K562 (cell line): ENCODE measurements around the gene ABI3BP. TPM values are rescaled to one million over a fixed set of nuclear protein-coding genes. Genes with fewer than 3 reads are reported as not detected.

Experiments used
- ATAC-seq: fragments of 200-7000 bp; cut with Tn5 transposase; 3 replicates; pipeline ENCODE4 v1.9.1; 2020; ENCODE audit warnings: moderate library complexity
- BruUV-seq: library from RNA; stranded (reverse); fragments of 400-500 nt; replicated peaks from 2 replicates; lab custom pipeline; 2021; lab: Mats Ljungman, UMichigan
- CTCF ChIA-PET: fragments of 300-600 bp; formaldehyde crosslinking; extraction: SDS; loops from one replicate; lab custom pipeline; 2021; ENCODE audit warnings: low intra/inter-chr PET ratio; lab: Yijun Ruan, JAX
- POLR2A ChIA-PET: fragments of 300-600, 350-650 bp; sonication (Branson Sonifier 250); formaldehyde crosslinking; extraction: SDS; loops from one replicate; lab custom pipeline; 2021; ENCODE audit warnings: antibody characterized with exemption, inconsistent platforms; lab: Yijun Ruan, JAX
- DNase-seq, 4 experiments: peaks; one replicate each; pipeline versions ENCODE4 v3.0.0 to v3.0.0-alpha.2; 2011 to 2018; ENCODE audit warnings: low spot score in 3 of 4, mixed read lengths in 3 of 4; ENCODE audit errors: extremely low read depth in 1 of 4
- FAIRE-seq: peaks from 2 replicates; lab custom pipeline; 2011; peaks lifted over from hg19 to GRCh38; lab: Jason Lieb, UNC
- H2AFZ ChIP-seq: 2 replicates; pipeline ENCODE4 v1.6.0; 2011; ENCODE audit warnings: low read depth, low read length, control low read depth, inconsistent platforms
- H3K27ac ChIP-seq: fragments of 200-600 bp; 3 replicates; pipeline ENCODE4 v1.8.0; 2011; ENCODE audit warnings: low read depth, mild to moderate bottlenecking, control low read depth, inconsistent platforms, low read length, moderate library complexity, mixed read lengths; ENCODE audit errors: extremely low read depth
- H3K27me3 ChIP-seq, 2 experiments: fragments of 300-600 bp in 1 of 2; 2 replicates in 1 of 2; 3 replicates in 1 of 2; pipeline versions ENCODE4 v1.6.0 to v1.8.0; 2011; ENCODE audit warnings: inconsistent platforms in 2 of 2, low read length in 2 of 2, mild to moderate bottlenecking in 1 of 2, mixed read lengths in 1 of 2, moderate library complexity in 1 of 2; ENCODE audit not compliant: control insufficient read depth in 2 of 2, insufficient read depth in 2 of 2
- H3K36me3 ChIP-seq: fragments of 300-600 bp; 3 replicates; pipeline ENCODE4 v1.8.0; 2011; ENCODE audit warnings: mild to moderate bottlenecking, low read length, inconsistent platforms; ENCODE audit not compliant: control insufficient read depth, insufficient read depth
- H3K4me1 ChIP-seq, 2 experiments: fragments of 200-600 bp in 1 of 2; replicated peaks in 1 of 2; 2 replicates in 1 of 2; 3 replicates in 1 of 2; pipeline versions ENCODE4 v1.5.1 to v1.8.0; 2011; ENCODE audit warnings: inconsistent platforms in 2 of 2, low read length in 2 of 2, mild to moderate bottlenecking in 1 of 2, mixed read lengths in 1 of 2, moderate library complexity in 1 of 2; ENCODE audit not compliant: control insufficient read depth in 2 of 2, insufficient read depth in 2 of 2
- H3K4me2 ChIP-seq: 2 replicates; pipeline ENCODE4 v1.6.1; 2011; ENCODE audit warnings: low read length, control low read depth, inconsistent platforms, mixed read lengths; ENCODE audit not compliant: insufficient read depth
- H3K4me3 ChIP-seq: fragments of 200-600 bp; sonication (generic), shearing (Covaris generic); 2 replicates; pipeline ENCODE4 v1.5.1; 2016; ENCODE audit warnings: control low read depth, inconsistent platforms
- H3K79me2 ChIP-seq: fragments of 200-600 bp; 3 replicates; pipeline ENCODE4 v1.8.0; 2011; ENCODE audit warnings: low read length, inconsistent platforms; ENCODE audit not compliant: control insufficient read depth, insufficient read depth
- H3K9ac ChIP-seq, 2 experiments: 2 replicates each; pipeline versions ENCODE4 v1.6.0 to v1.6.1; 2011; ENCODE audit warnings: low read depth in 2 of 2, low read length in 2 of 2, control low read depth in 1 of 2, inconsistent platforms in 1 of 2, mild to moderate bottlenecking in 1 of 2, mixed read lengths in 1 of 2; ENCODE audit not compliant: insufficient read depth in 1 of 2
- H3K9me1 ChIP-seq: one replicate; pipeline ENCODE4 v1.6.0; 2011; ENCODE audit warnings: inconsistent platforms, mild to moderate bottlenecking, low read length, moderate library complexity; ENCODE audit not compliant: control insufficient read depth, insufficient read depth
- H3K9me3 ChIP-seq: replicated peaks from 2 replicates; pipeline ENCODE4 v1.5.1; 2011; ENCODE audit warnings: low read depth, low read length, inconsistent platforms; ENCODE audit not compliant: control insufficient read depth, insufficient read depth
- H4K20me1 ChIP-seq: replicated peaks from 2 replicates; pipeline ENCODE4 v1.6.1; 2011; ENCODE audit warnings: low read length, inconsistent platforms, mixed read lengths; ENCODE audit not compliant: control insufficient read depth, insufficient read depth
- HNRNPK ChIP-seq: fragments of 200-400 bp; formaldehyde crosslinking; IDR thresholded peaks from one replicate; pipeline ENCODE4 v1.6.1; 2018; ENCODE audit warnings: mild to moderate bottlenecking, low read depth, low read length; ENCODE audit not compliant: poor library complexity, severe bottlenecking
- LARP7 ChIP-seq: fragments of 450-650 bp; IDR thresholded peaks from 2 replicates; pipeline ENCODE4 v1.6.1; 2016
- SNRNP70 ChIP-seq: fragments of 200-400 bp; formaldehyde crosslinking; optimal IDR thresholded peaks from 2 replicates; pipeline ENCODE3; 2017; ENCODE audit warnings: low read depth, low read length
- ZNF324 ChIP-seq: fragments of 250-450 bp; sonication (Bioruptor Pico); IDR thresholded peaks from 2 replicates; pipeline ENCODE4 v1.4.0; 2020; ENCODE audit warnings: mild to moderate bottlenecking
- ZNF76 ChIP-seq: fragments of 250-450 bp; sonication (Bioruptor Pico); IDR thresholded peaks from 2 replicates; pipeline ENCODE4 v1.4.0; 2020; ENCODE audit warnings: mild to moderate bottlenecking, moderate library complexity, borderline replicate concordance
- WGBS: fragments of 100-300 bp; shearing (Covaris generic); methylation state at CpG from one replicate; pipeline ENCODE4 v1.1.6; 2016; ENCODE audit warnings: low coverage, mixed read lengths; ENCODE audit not compliant: insufficient coverage; ENCODE audit errors: missing lambda C conversion rate; 5-methylcytosine and 5-hydroxymethylcytosine counted together
- in situ Hi-C: fragments of 300-500 bp; cut with MboI; formaldehyde crosslinking; loops from 4 replicates; pipeline ENCODE4 v1.15.0; 2018; ENCODE audit warnings: inconsistent platforms, mixed read lengths
- intact Hi-C: fragments of 100-400 bp; cut with micrococcal nuclease; formaldehyde crosslinking; loops from 2 replicates; pipeline ENCODE4 v1.14.2; 2022
- polyA plus RNA-seq, 8 experiments: library from polyadenylated mRNA; depleted of rRNA in 4 of 8; stranded (reverse) in 5 of 8; unstranded in 3 of 8; fragments of >200 nt; fragmentation: Nextera tagmentation in 2 of 8; fragmentation: Illumina TruSeq in 1 of 8; extraction: Ambion mirVana in 2 of 8; extraction: Trizol in 1 of 8; gene quantifications; 2 replicates each; pipeline versions ENCODE4 v1.2.1 to v1.2.3, GENCODE V29; 2011 to 2014; ENCODE audit warnings: inconsistent platforms in 1 of 8, missing spikeins in 1 of 8
- total RNA-seq, 7 experiments: library from RNA; depleted of rRNA in 6 of 7; stranded (reverse); fragments of >200 nt in 6 of 7; fragmentation: Illumina TruSeq in 2 of 7; extraction: Trizol in 2 of 7; gene quantifications; 2 replicates each; pipeline versions ENCODE4 v1.2.1 to v1.2.3, GENCODE V29; 2011 to 2021; ENCODE audit warnings: low replicate concordance in 1 of 7
- TF ChIP-seq, protein P1 (sequence below): sonication (generic); formaldehyde crosslinking; IDR thresholded peaks from 2 replicates; pipeline ENCODE4 v1.8.0; 2022; ENCODE audit warnings: missing genetic modification reagents, mild to moderate bottlenecking, borderline replicate concordance

The ABI3BP gene
- total and polyA plus RNA-seq, 9 of the 15 experiments (the other 6 are each of a cell fraction or from before 2014, with no cell fraction given): 0.01 to 0.24 (median 0.06) TPM; not detected in 5

DNA sequence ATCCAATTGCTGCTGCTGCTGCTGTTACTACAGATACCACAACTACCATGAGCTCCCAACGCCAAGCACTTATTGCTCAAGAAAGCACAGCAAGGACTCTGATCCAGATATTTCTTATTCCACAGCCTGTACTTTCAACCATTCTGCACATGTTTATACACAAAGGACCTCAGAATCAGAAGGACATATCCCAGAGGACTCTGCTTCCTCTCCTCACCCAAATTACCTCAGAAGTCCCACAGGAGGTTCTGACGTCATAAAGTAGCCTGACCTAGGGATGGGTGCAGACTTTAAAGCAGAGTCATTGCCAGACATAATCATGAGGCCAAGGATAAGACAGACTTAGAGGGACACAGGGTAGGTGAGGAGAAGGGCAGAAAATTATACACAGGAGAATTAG lies 115.9 kb downstream of the ABI3BP start:
- Histone ChIP-seq H3K27me3 (no peaks in the 10 kb centered on the region), H3K9me3 (no peaks in the 10 kb centered on the region)
- no peak for TF ChIP-seq LARP7
- TF ChIP-seq SNRNP70: no peak
- TF ChIP-seq HNRNPK: no peak
- TF ChIP-seq, protein P1, sequence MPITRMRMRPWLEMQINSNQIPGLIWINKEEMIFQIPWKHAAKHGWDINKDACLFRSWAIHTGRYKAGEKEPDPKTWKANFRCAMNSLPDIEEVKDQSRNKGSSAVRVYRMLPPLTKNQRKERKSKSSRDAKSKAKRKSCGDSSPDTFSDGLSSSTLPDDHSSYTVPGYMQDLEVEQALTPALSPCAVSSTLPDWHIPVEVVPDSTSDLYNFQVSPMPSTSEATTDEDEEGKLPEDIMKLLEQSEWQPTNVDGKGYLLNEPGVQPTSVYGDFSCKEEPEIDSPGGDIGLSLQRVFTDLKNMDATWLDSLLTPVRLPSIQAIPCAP: no peak
- TF ChIP-seq ZNF324 (CRISPR knock-in tag): no peak
- TF ChIP-seq ZNF76: no peak
- TF ChIP-seq, all 486 proteins: peak for 0
- FAIRE-seq (no peak), DNase-seq (no peak), ATAC-seq (no peak)
- H3K27ac ChIP-seq: no peak overlapping the region
- no peaks in the 10 kb centered on the region for H3K9me1 ChIP-seq
- no peaks in the 10 kb centered on the region for H4K20me1 ChIP-seq
- no peak overlapping the region for H3K4me3 ChIP-seq
- ChIA-PET POLR2A (no interaction called here), CTCF (no interaction called here)
- no peak overlapping the region for H3K4me2 ChIP-seq
- H3K36me3 ChIP-seq: no peaks in the 10 kb centered on the region
- H2AFZ ChIP-seq: no peak overlapping the region
- no peaks in the 10 kb centered on the region for H3K79me2 ChIP-seq
- no peak overlapping the region for H3K9ac ChIP-seq
- intact Hi-C loops: loop anchor here (10.0 kb wide), 1 partner anchor 78 kb away; no protein-coding TSS in a partner anchor
- 0% methylated on average over 2 of the region's 2 CpGs for WGBS
- in situ Hi-C loops: no loop called here
- BruUV-seq: no TSS peak
- no peaks in the 10 kb centered on the region for H3K4me1 ChIP-seq
